Stimulated activated CD8-positive, alpha-beta memory T cell treated with anti-CD3 and anti-CD28 coated beads, Interleukin-7, amount 100 ng/mL, for 4 hours (primary cell): ENCODE measurements around the gene MDM2.
"Not testable (repeated sequence)": the region's sequence is repeated elsewhere in the genome, so short reads cannot be mapped to it uniquely, and the experiment has no call there.

Experiments
- DNase-seq, 2 donors: peaks; one replicate each; pipeline ENCODE4 v3.0.0-alpha.2; 2020; ENCODE audit warnings: low read depth in 2 of 2

MDM2 gene

DNA sequence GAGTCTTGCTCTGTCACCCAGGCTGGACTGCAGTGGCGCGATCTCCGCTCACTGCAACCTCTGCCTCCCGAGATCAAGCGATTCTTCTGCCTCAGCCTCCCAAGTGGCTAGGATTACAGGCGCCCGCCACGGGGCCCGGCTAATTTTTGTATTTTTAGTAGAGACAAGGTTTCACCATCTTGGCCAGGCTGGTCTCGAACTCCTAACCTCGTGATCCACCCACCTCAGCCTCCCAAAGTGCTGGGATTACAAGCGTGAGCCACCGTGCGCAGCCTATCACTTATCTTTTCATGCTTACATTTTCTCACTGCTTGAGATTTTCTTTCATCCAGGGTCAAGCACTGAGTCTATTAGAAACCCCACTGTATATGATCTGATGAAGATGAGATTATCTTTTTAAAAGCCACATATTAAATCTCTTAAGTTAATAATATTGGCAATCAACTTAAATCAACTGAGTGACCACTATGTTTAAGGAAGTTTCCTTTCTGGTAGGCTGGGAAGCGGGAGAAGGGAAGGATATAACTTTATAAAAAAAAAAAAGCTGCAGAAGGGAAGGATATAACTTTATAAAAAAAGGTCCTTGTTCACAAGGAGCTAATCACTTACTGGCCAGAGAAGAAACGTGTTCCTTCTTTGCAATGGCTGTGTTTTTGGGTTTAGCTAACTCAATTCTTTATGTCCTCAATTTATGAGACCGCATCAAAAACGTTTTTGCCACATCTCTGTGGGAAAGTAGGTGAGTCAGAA is 1.3 kb upstream of the MDM2 start:
- no peak for DNase-seq

- DNase-seq: not testable (repeated sequence)
Observed at GRCh38 chr12:68807274-68807575, 752 bp upstream of the MDM2 start.

DNA sequence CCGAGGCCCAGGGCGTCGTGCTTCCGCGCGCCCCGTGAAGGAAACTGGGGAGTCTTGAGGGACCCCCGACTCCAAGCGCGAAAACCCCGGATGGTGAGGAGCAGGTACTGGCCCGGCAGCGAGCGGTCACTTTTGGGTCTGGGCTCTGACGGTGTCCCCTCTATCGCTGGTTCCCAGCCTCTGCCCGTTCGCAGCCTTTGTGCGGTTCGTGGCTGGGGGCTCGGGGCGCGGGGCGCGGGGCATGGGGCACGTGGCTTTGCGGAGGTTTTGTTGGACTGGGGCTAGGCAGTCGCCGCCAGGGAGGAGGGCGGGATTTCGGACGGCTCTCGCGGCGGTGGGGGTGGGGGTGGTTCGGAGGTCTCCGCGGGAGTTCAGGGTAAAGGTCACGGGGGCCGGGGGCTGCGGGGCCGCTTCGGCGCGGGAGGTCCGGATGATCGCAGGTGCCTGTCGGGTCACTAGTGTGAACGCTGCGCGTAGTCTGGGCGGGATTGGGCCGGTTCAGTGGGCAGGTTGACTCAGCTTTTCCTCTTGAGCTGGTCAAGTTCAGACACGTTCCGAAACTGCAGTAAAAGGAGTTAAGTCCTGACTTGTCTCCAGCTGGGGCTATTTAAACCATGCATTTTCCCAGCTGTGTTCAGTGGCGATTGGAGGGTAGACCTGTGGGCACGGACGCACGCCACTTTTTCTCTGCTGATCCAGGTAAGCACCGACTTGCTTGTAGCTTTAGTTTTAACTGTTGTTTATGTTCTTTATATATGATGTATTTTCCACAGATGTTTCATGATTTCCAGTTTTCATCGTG is 612 bp downstream of the MDM2 start:
- DNase-seq: peak; percentile 33 to 55

DNA sequence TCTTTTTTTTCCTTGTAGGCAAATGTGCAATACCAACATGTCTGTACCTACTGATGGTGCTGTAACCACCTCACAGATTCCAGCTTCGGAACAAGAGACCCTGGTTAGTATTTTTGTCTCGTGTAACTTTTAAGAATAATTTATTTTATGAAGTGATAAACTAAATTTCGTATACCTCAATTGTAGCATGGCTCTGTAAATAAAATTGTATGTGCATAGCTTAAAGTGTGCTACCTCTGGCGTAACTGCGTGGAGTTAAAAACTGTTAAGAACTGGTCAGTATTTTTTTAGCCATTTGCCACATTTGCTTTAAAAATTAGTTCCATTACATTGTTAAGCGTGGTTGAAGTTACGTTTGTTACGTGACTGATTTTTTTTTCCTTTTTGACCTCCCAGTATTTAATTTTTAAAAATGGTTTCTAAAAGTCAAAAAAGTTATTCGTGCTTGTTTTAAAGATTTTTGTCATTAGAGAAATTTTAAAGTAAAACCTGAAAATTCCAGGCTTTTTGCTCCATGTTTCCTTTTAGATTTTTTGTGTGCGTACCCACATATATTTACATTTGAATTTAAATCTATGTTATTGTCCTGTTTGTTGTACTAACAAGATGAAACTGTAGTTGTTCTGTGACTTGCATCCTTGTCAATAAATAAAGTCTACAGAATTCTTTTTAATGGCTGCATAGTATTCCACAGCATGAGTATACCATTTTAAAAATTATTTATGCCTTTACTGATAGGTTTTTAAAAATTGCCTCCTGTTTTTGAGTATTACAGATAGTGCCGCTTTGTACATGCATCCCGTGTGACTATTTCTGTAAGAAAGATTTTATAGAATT is 1.4 kb downstream of the MDM2 start:
- no peak for DNase-seq

DNA sequence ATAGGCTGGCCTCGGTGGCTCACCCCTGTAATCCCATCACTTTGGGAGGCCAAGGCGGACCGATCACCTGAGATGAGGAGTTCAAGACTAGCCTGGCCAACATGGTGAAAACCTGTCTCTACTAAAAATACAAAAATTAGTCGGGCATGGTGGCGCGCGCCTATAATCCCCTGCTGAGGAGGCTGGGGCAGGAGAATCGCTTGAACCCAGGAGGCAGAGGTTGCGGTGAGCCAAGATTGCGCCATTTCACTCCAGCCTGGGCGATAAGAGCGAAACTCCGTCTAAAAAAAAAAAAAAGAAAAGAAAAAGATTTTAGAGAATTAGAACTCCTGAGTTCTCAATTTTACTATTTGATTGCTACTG is 2.0 kb downstream of the MDM2 start:
- not testable (repeated sequence) for DNase-seq

- DNase-seq: not testable (repeated sequence)
Observed at GRCh38 chr12:68811573-68811972, 3.6 kb downstream of the MDM2 start.

GRCh38 chr12:68812553-68813241 is 4.7 kb downstream of the MDM2 start:
- DNase-seq: no peak

GRCh38 chr12:68813242-68813593 is 5.2 kb downstream of the MDM2 start:
- no peak for DNase-seq

DNA sequence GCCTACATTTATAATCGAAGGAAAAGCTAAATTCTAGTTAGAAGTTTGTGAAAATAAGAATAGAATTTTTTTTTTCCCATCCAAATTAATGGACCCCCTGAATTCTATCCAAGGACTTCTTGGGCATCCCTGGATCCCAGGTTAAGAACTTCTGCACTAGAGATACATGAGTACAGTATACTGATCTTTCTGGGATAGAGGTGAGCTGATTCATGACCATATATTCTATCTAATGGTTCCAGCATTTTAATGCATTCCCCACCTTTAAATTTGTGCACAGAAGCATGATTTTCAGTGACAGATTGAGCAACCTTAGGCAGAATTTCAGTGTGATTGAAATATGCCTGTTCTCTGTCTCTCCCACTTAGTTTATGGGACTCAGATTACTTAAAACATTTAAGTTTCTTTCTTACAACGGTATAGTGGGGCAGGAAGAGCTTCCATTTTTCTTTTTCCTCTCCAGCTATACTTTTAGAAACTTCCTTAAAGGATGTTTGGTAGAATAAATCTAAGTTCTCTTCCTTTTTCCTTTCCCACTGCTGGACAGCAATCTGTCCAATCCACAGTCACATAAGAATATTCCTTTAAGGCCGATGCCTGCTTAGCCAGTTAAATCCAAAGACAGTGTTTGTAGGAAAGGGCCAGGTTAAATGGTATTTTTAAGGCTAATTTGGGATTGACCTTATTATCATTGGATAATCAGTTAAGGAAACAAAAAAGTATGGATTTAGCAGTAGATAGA is 6.7 kb downstream of the MDM2 start:
- no peak for DNase-seq

GRCh38 chr12:68815232-68815927 is 7.4 kb downstream of the MDM2 start:
- no peak for DNase-seq

- no peak for DNase-seq
Observed at GRCh38 chr12:68815928-68816800, 8.2 kb downstream of the MDM2 start.

DNA sequence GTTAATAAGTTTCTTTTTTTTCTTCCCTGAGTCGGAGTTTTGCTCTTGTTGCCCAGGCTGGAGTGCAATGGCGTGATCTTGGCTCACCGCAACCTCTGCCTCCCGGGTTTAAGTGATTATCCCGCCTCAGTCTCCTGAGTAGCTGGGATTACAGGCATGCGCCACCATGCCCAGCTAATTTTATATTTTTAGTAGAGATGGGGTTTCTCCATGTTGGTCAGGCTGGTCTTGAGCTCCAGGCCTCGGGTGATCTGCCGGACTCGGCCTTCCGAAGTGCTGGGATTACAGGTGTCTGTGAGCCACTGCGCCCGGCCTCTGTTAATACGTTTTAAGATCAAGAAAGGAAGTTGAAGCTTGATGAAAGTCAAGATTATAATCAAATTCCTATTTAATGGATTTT is 11.5 kb downstream of the MDM2 start:
- not testable (repeated sequence) for DNase-seq

- DNase-seq: no peak
Observed at GRCh38 chr12:68821357-68822188, 13.6 kb downstream of the MDM2 start.

DNA sequence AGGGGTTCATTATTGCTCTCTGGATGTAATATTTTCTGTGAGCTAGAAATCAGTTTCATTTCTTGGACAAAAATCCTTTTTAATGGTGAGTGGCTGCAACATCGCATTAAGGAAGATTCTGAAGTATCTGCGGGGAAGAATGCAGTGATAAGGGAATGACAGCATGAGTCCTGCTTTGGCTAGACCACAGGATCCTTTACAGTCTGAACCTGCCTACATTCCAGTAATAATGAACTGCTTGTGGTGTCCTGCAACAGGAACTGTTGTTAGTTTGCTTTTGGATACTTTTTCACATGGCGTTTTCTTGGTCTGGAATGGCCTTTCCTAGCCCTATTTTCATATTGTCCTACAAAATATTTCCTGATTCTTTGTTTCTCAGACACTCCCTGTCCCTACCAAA is 15.7 kb downstream of the MDM2 start:
- DNase-seq: no peak

- DNase-seq: no peak
Observed at GRCh38 chr12:68824131-68824530, 16.2 kb downstream of the MDM2 start.

DNA sequence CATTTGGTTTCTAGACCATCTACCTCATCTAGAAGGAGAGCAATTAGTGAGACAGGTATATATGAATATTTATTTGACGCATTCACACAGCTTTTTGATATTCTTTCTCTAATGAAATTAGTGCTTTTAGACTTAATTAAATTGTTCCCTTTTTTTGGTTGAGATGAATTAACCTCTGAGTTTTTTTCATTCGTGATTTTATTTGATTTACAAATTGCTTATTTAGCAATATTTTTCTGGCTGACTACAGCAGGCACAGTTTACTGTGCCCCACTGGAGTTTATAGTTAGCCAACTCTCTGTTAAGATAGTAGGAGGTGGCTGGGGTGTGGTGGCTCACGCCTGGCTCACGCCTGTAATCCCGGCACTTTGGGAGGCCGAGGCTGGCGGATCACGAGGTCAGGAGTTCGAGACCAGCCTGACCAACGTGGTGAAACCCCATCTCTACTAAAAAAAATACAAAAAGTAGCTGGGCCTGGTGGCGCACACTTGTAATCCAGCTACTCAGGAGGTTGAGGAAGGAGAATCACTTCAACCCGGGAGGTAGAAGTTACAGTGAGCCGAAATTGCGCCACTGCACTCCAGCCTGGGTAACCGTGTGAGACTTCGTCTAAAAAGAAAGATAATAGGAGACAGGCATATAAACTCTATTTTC is 16.7 kb downstream of the MDM2 start:
- DNase-seq: no peak

- DNase-seq: no peak
Observed at GRCh38 chr12:68825569-68826217, 17.7 kb downstream of the MDM2 start.
